CD4-positive, alpha-beta T cell (primary cell): ENCODE measurements around the gene ARSA. TPM values are rescaled to one million over a fixed set of nuclear protein-coding genes. Genes with fewer than 3 reads are reported as not detected.

Experiments used
- ATAC-seq: fragments of 200-7000 bp; cut with Tn5 transposase; one replicate; pipeline ENCODE4 v1.10.0; 2022; ENCODE audit warnings: mild to moderate bottlenecking; ENCODE audit not compliant: poor library complexity
- CTCF ChIA-PET: fragments of 350-600 bp; sonication (Branson Sonifier 250); formaldehyde crosslinking; loops from one replicate; lab custom pipeline; 2021; ENCODE audit warnings: antibody characterized with exemption, inconsistent platforms; lab: Charles Lee
- POLR2A ChIA-PET: fragments of 350-600 bp; sonication (Branson Sonifier 250); formaldehyde crosslinking; loops from one replicate; lab custom pipeline; 2021; ENCODE audit warnings: antibody characterized with exemption, inconsistent platforms; lab: Charles Lee
- DNase-seq, 14 experiments: peaks; one replicate each; pipeline ENCODE4 v3.0.0-alpha.2; 2013 to 2020; ENCODE audit warnings: mixed read lengths in 2 of 14
- H3K27ac ChIP-seq, 2 donors: one replicate each; pipeline versions ENCODE4 v1.5.1 to v1.7.0; 2013; ENCODE audit warnings: low read length in 2 of 2, low read depth in 1 of 2, mild to moderate bottlenecking in 1 of 2
- H3K27me3 ChIP-seq, 2 experiments: 1 replicate in 1 of 2; 2 replicates in 1 of 2; pipeline versions ENCODE4 v1.6.1 to v1.7.0; 2013; ENCODE audit warnings: low read length in 2 of 2, control low read depth in 1 of 2, mild to moderate bottlenecking in 1 of 2, moderate library complexity in 1 of 2; ENCODE audit not compliant: insufficient read depth in 2 of 2, control insufficient read depth in 1 of 2
- H3K36me3 ChIP-seq: one replicate; pipeline ENCODE4 v1.6.1; 2013; ENCODE audit warnings: low read length, control low read depth; ENCODE audit not compliant: insufficient read depth
- H3K4me1 ChIP-seq: one replicate; pipeline ENCODE4 v1.6.1; 2013; ENCODE audit warnings: low read length, control low read depth; ENCODE audit not compliant: insufficient read depth
- H3K4me3 ChIP-seq: one replicate; pipeline ENCODE4 v1.5.1; 2013; ENCODE audit warnings: mild to moderate bottlenecking, low read length, moderate library complexity
- H3K9me3 ChIP-seq, 2 experiments: 1 replicate in 1 of 2; 2 replicates in 1 of 2; pipeline versions ENCODE4 v1.6.1 to v1.7.0; 2013; ENCODE audit warnings: low read length in 2 of 2, mild to moderate bottlenecking in 2 of 2, control low read depth in 1 of 2, moderate library complexity in 1 of 2; ENCODE audit not compliant: control insufficient read depth in 1 of 2, insufficient read depth in 1 of 2
- H3K27ac Mint-ChIP-seq: one replicate; pipeline ENCODE4 v1.8.0; 2020; ENCODE audit warnings: mixed read lengths
- H3K27me3 Mint-ChIP-seq: one replicate; pipeline ENCODE4 v1.8.0; 2021; ENCODE audit warnings: mixed read lengths
- H3K36me3 Mint-ChIP-seq: one replicate; pipeline ENCODE4 v1.8.0; 2021; ENCODE audit warnings: low read depth, mixed read lengths
- H3K4me1 Mint-ChIP-seq: one replicate; pipeline ENCODE4 v1.8.0; 2021; ENCODE audit warnings: low read depth, mixed read lengths
- H3K4me3 Mint-ChIP-seq: one replicate; pipeline ENCODE4 v1.8.0; 2020; ENCODE audit warnings: mild to moderate bottlenecking, mixed read lengths
- H3K9me3 Mint-ChIP-seq: one replicate; pipeline ENCODE4 v1.8.0; 2020; ENCODE audit warnings: mixed read lengths
- CTCF ChIP-seq: fragments of 200-600 bp; IDR thresholded peaks from one replicate; pipeline ENCODE4 v1.8.0; 2022; ENCODE audit warnings: antibody characterized with exemption, mild to moderate bottlenecking
- intact Hi-C, 2 experiments: fragments of 100-400 bp; cut with DNase I in 1 of 2; cut with micrococcal nuclease in 1 of 2; formaldehyde crosslinking; loops; one replicate each; pipeline versions ENCODE4 v1.15.1 to v1.9.0; 2023 to 2025; cut with DNase I, micrococcal nuclease
- total RNA-seq, 174 experiments: library from RNA in 2 of 174; stranded (reverse) in 2 of 174; gene quantifications; one replicate each; pipeline ENCODE4 v1.2.3 and lab custom pipeline; 2021 to 2026

The ARSA gene
- total RNA-seq, 2 experiments from 2014 or later = 52.3 to 54.4 TPM

- Mint-ChIP-seq H3K36me3 (peaks cover 13% of the 10 kb centered on the region), H3K9me3 (no peaks in the 10 kb centered on the region), H3K27ac (no peak overlapping the region), H3K4me3 (no peak overlapping the region), H3K4me1 (peaks cover 25% of the 10 kb centered on the region), H3K27me3 (no peaks in the 10 kb centered on the region)
- intact Hi-C loops = no loop called here
- H3K27me3 ChIP-seq = no peaks in the 10 kb centered on the region
- DNase-seq = no peak
- H3K36me3 ChIP-seq = peaks cover 3% of the 10 kb centered on the region
- no peak overlapping the region for H3K4me3 ChIP-seq
- POLR2A ChIA-PET = no interaction called here
- H3K27ac ChIP-seq = no peak overlapping the region
- H3K4me1 ChIP-seq = peaks cover 22% of the 10 kb centered on the region
- H3K9me3 ChIP-seq = no peaks in the 10 kb centered on the region
- TF ChIP-seq CTCF = no peak
- CTCF ChIA-PET = no interaction called here
- no peak for ATAC-seq
These were observed 42.2 kb downstream of the ARSA start for GRCh38 chr22:50585781-50586180.

- TF ChIP-seq CTCF = no peak
- no peaks in the 10 kb centered on the region for H3K9me3 Mint-ChIP-seq
- H3K4me1 ChIP-seq = peaks cover 22% of the 10 kb centered on the region
- no peaks in the 10 kb centered on the region for H3K9me3 ChIP-seq
- CTCF ChIA-PET = no interaction called here
- no peaks in the 10 kb centered on the region for H3K27me3 ChIP-seq
- ATAC-seq (no peak), DNase-seq (no peak)
- H3K36me3 Mint-ChIP-seq = peaks cover 19% of the 10 kb centered on the region
- peaks cover 28% of the 10 kb centered on the region for H3K4me1 Mint-ChIP-seq
- no peak overlapping the region for H3K4me3 ChIP-seq
- intact Hi-C loops = no loop called here
- no peaks in the 10 kb centered on the region for H3K27me3 Mint-ChIP-seq
- peaks cover 5% of the 10 kb centered on the region for H3K36me3 ChIP-seq
- H3K4me3 Mint-ChIP-seq = peak overlapping the region; percentile 56
- no peak overlapping the region for H3K27ac Mint-ChIP-seq
- POLR2A ChIA-PET = no interaction called here
- no peak overlapping the region for H3K27ac ChIP-seq
These were observed 42.7 kb downstream of the ARSA start for GRCh38 chr22:50585238-50585637.

- no peaks in the 10 kb centered on the region for H3K27me3 Mint-ChIP-seq
- H3K4me1 ChIP-seq = peaks cover 25% of the 10 kb centered on the region
- peaks cover 5% of the 10 kb centered on the region for H3K36me3 ChIP-seq
- H3K36me3 Mint-ChIP-seq = peaks cover 27% of the 10 kb centered on the region
- no peaks in the 10 kb centered on the region for H3K27me3 ChIP-seq
- no peak for DNase-seq
- no peak overlapping the region for H3K27ac Mint-ChIP-seq
- no peak overlapping the region for H3K27ac ChIP-seq
- intact Hi-C loops = loop anchor here in 1 of 2 experiments (5.0 kb wide), 2 partner anchors 37 to 57 kb away; partner anchors contain the start of genes KLHDC7B and SCO2
- no peak for ATAC-seq
- no peak overlapping the region for H3K4me3 ChIP-seq
- TF ChIP-seq CTCF = no peak
- H3K9me3 Mint-ChIP-seq = no peaks in the 10 kb centered on the region
- ChIA-PET CTCF (interaction anchor here (1.0 kb wide), 1 partner anchor 22 kb away, joined by 3 read pairs; the partner anchor contains the start of gene SYCE3), POLR2A (interaction anchor here (0.9 to 2.1 kb wide), 3 partner anchors 37 to 59 kb away, joined by 3 to 16 read pairs (median 4); partner anchors contain the start of gene SCO2)
- H3K4me3 Mint-ChIP-seq = peak overlapping the region; percentile 82
- peaks cover 35% of the 10 kb centered on the region for H3K4me1 Mint-ChIP-seq
- no peaks in the 10 kb centered on the region for H3K9me3 ChIP-seq
These were observed 43.6 kb downstream of the ARSA start for GRCh38 chr22:50584106-50585096.
